GM21529 (cell line): Measurements from ENCODE around the gene SLC6A18.

ENCODE experiments used
- ATAC-seq: cut with Tn5 transposase; IDR thresholded peaks from one replicate; pipeline ENCODE4 v1.9.1; 2021; ENCODE audit not compliant: unreplicated experiment

SLC6A18 gene

GRCh38 chr5:1225081-1225480 lies at the start of gene SLC6A18:
Gene SLC6A18, plus strand, starts transcription at chr5:1225381. Its CDS starts 97 bp downstream, at chr5:1225478.
- no peak for ATAC-seq

- no peak for ATAC-seq
These were observed 49.2 kb upstream of the SLC6A18 start for GRCh38 chr5:1175801-1176472.

GRCh38 chr5:1176473-1177391 lies 48.4 kb upstream of the SLC6A18 start:
- no peak for ATAC-seq

- no peak for ATAC-seq
These were observed 47.2 kb upstream of the SLC6A18 start for GRCh38 chr5:1177826-1178528.

- no peak for ATAC-seq
These were observed 46.4 kb upstream of the SLC6A18 start for GRCh38 chr5:1178529-1179382.

- ATAC-seq = no peak
These were observed 45.8 kb upstream of the SLC6A18 start for GRCh38 chr5:1179383-1179715.

- no peak for ATAC-seq
These were observed 45.1 kb upstream of the SLC6A18 start for GRCh38 chr5:1180096-1180495.

GRCh38 chr5:1180841-1181271 lies 44.3 kb upstream of the SLC6A18 start:
- ATAC-seq = no peak

GRCh38 chr5:1181451-1182359 lies 43.5 kb upstream of the SLC6A18 start:
- no peak for ATAC-seq

- ATAC-seq = no peak
These were observed 42.9 kb upstream of the SLC6A18 start for GRCh38 chr5:1182360-1182632.

GRCh38 chr5:1182633-1183423 lies 42.4 kb upstream of the SLC6A18 start:
- ATAC-seq = no peak

GRCh38 chr5:1183424-1184162 lies 41.6 kb upstream of the SLC6A18 start:
- ATAC-seq = no peak

GRCh38 chr5:1184163-1184470 lies 41.1 kb upstream of the SLC6A18 start:
- no peak for ATAC-seq

GRCh38 chr5:1184481-1184880 lies 40.7 kb upstream of the SLC6A18 start:
- ATAC-seq = no peak

- no peak for ATAC-seq
These were observed 40.0 kb upstream of the SLC6A18 start for GRCh38 chr5:1185038-1185627.

- no peak for ATAC-seq
These were observed 39.4 kb upstream of the SLC6A18 start for GRCh38 chr5:1185629-1186350.

GRCh38 chr5:1186351-1187233 lies 38.6 kb upstream of the SLC6A18 start:
- ATAC-seq = no peak
